GM13977 (cell line): Measurements from ENCODE around the gene FAM216B.

Experiments
- DNase-seq: peaks from one replicate; pipeline ENCODE4 v3.0.0; 2012; ENCODE audit warnings: low spot score
- in situ Hi-C: fragments of 300-500 bp; cut with MboI; formaldehyde crosslinking; loops from one replicate; pipeline ENCODE4 v1.12.0; 2022; ENCODE audit warnings: low sequenced_read_pairs, low pct_unique_long_range_greater_than_20kb, mixed read lengths, inconsistent platforms; ENCODE audit not compliant: unreplicated experiment
- TF ChIP-seq, protein P1 (sequence below): IDR thresholded peaks from 2 replicates; pipeline ENCODE4 v1.5.1; 2012; ENCODE audit warnings: mild to moderate bottlenecking, control low read depth; ENCODE audit not compliant: insufficient read depth; ENCODE audit errors: extremely low read depth, missing control alignments

The FAM216B gene

GRCh38 chr13:42834946-42835345 lies 53.6 kb downstream of the FAM216B start:
- no peak for DNase-seq
- in situ Hi-C loops: no loop called here
- TF ChIP-seq, protein P1, sequence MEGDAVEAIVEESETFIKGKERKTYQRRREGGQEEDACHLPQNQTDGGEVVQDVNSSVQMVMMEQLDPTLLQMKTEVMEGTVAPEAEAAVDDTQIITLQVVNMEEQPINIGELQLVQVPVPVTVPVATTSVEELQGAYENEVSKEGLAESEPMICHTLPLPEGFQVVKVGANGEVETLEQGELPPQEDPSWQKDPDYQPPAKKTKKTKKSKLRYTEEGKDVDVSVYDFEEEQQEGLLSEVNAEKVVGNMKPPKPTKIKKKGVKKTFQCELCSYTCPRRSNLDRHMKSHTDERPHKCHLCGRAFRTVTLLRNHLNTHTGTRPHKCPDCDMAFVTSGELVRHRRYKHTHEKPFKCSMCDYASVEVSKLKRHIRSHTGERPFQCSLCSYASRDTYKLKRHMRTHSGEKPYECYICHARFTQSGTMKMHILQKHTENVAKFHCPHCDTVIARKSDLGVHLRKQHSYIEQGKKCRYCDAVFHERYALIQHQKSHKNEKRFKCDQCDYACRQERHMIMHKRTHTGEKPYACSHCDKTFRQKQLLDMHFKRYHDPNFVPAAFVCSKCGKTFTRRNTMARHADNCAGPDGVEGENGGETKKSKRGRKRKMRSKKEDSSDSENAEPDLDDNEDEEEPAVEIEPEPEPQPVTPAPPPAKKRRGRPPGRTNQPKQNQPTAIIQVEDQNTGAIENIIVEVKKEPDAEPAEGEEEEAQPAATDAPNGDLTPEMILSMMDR: no peak

DNA sequence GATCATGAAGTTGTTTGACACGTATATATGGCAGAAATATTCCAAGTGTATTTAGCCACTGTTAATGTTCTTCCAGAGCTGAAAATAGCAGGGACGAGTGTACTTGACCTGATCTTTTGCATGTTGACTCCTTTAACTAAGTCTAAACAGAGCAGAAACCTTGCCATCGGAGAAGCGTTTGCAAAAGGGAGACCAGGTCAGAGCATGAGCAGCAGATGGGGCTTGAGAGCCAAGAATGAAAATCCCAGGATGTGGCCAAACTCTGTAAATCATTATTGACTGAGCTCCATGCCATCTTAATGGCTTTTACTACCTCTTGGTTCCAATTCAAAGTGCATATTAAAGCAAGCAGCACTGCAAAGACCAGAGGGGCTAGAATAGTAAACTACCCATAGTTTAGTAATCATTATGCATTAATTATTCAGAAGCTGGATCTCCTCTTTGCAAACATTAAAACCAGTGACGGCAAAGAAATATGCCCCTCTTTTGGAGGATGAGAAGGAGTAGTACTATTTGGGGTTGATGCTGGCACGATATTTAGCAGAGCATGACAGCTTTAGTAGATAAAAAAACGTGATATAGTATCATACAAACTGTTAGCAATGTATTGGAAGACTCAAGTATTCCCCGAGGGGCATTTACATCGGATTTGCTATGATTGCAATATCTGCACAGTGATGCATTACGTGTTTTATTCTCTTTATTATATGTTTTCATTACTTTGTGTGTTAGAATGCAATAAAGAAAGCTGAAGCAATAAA lies 55.7 kb downstream of the FAM216B start:
- TF ChIP-seq, protein P1: peak; percentile 7
- DNase-seq: no peak
- in situ Hi-C loops: no loop called here
